Measurements from ENCODE around the gene FAM217A. TPM values are rescaled to one million over a fixed set of nuclear protein-coding genes. Genes with fewer than 3 reads are reported as not detected.
"Not testable (repeated sequence)": the region's sequence is repeated elsewhere in the genome, so short reads cannot be mapped to it uniquely, and the experiment has no call there.

Gene FAM217A
- total and polyA plus RNA-seq, 2 donors: under 0.01 to 0.05 TPM

- no peak overlapping the region for H3K4me3 ChIP-seq (ENCODE audit: low read length in 2 of 2)
- H3K27me3 ChIP-seq (ENCODE audit: control insufficient read depth in 2 of 2, insufficient read depth in 1 of 2, low read length in 1 of 2): no peaks in the 10 kb centered on the region
- H3K36me3 ChIP-seq (ENCODE audit: control insufficient read depth in 2 of 2, insufficient read depth in 2 of 2, low read length in 1 of 2): no peaks in the 10 kb centered on the region
- no peak overlapping the region for H3K27ac ChIP-seq (ENCODE audit: low read depth in 1 of 2, low read length in 1 of 2)
- no peak for DNase-seq (ENCODE audit: low read depth in 6 of 9, low spot score in 9 of 9)
- peaks cover 0 to 7% of the 10 kb centered on the region in 2 donors for H3K9me3 ChIP-seq (ENCODE audit: control insufficient read depth in 2 of 2, insufficient read depth in 1 of 2, low read length in 1 of 2)
- H3K4me1 ChIP-seq (ENCODE audit: control insufficient read depth in 2 of 2, insufficient read depth in 2 of 2, low read length in 2 of 2): no peaks in the 10 kb centered on the region
- WGBS: 96% methylated on average over 1 of the region's 1 CpG
Observed at GRCh38 chr6:4093288-4093687, 14.4 kb upstream of the FAM217A start.

GRCh38 chr6:4091941-4092340 is 13.0 kb upstream of the FAM217A start:
- DNase-seq (ENCODE audit: low read depth in 6 of 9, low spot score in 9 of 9): no peak
- H3K4me1 ChIP-seq (ENCODE audit: control insufficient read depth in 2 of 2, insufficient read depth in 2 of 2, low read length in 2 of 2): no peaks in the 10 kb centered on the region
- 98% methylated on average over 7 of the region's 7 CpGs for WGBS
- no peaks in the 10 kb centered on the region for H3K36me3 ChIP-seq (ENCODE audit: control insufficient read depth in 2 of 2, insufficient read depth in 2 of 2, low read length in 1 of 2)
- H3K27ac ChIP-seq (ENCODE audit: low read depth in 1 of 2, low read length in 1 of 2): no peak overlapping the region
- no peaks in the 10 kb centered on the region for H3K27me3 ChIP-seq (ENCODE audit: control insufficient read depth in 2 of 2, insufficient read depth in 1 of 2, low read length in 1 of 2)
- peaks cover 0 to 7% of the 10 kb centered on the region in 2 donors for H3K9me3 ChIP-seq (ENCODE audit: control insufficient read depth in 2 of 2, insufficient read depth in 1 of 2, low read length in 1 of 2)
- no peak overlapping the region for H3K4me3 ChIP-seq (ENCODE audit: low read length in 2 of 2)

- WGBS: 97% methylated on average over 26 of the region's 26 CpGs
- not testable (repeated sequence) for H3K27ac ChIP-seq (ENCODE audit: low read depth in 1 of 2, low read length in 1 of 2); DNase-seq (ENCODE audit: low read depth in 6 of 9, low spot score in 9 of 9); H3K4me1 ChIP-seq (ENCODE audit: control insufficient read depth in 2 of 2, insufficient read depth in 2 of 2, low read length in 2 of 2); H3K36me3 ChIP-seq (ENCODE audit: control insufficient read depth in 2 of 2, insufficient read depth in 2 of 2, low read length in 1 of 2); H3K4me3 ChIP-seq (ENCODE audit: low read length in 2 of 2); H3K27me3 ChIP-seq (ENCODE audit: control insufficient read depth in 2 of 2, insufficient read depth in 1 of 2, low read length in 1 of 2); H3K9me3 ChIP-seq (ENCODE audit: control insufficient read depth in 2 of 2, insufficient read depth in 1 of 2, low read length in 1 of 2)
Observed at GRCh38 chr6:4090043-4090442, 11.1 kb upstream of the FAM217A start.

GRCh38 chr6:4088704-4089103 is 9.8 kb upstream of the FAM217A start:
- Histone ChIP-seq H3K9me3 (ENCODE audit: control insufficient read depth in 2 of 2, insufficient read depth in 1 of 2, low read length in 1 of 2) (peaks cover 0 to 7% of the 10 kb centered on the region in 2 donors), H3K4me1 (ENCODE audit: control insufficient read depth in 2 of 2, insufficient read depth in 2 of 2, low read length in 2 of 2) (no peaks in the 10 kb centered on the region), H3K27me3 (ENCODE audit: control insufficient read depth in 2 of 2, insufficient read depth in 1 of 2, low read length in 1 of 2) (no peaks in the 10 kb centered on the region), H3K4me3 (ENCODE audit: low read length in 2 of 2) (no peak overlapping the region), H3K27ac (ENCODE audit: low read depth in 1 of 2, low read length in 1 of 2) (no peak overlapping the region), H3K36me3 (ENCODE audit: control insufficient read depth in 2 of 2, insufficient read depth in 2 of 2, low read length in 1 of 2) (no peaks in the 10 kb centered on the region)
- no peak for DNase-seq (ENCODE audit: low read depth in 6 of 9, low spot score in 9 of 9)
- 98% methylated on average over 7 of the region's 7 CpGs for WGBS

GRCh38 chr6:4085332-4085700 is 6.4 kb upstream of the FAM217A start:
- H3K4me3 ChIP-seq (ENCODE audit: low read length in 2 of 2): no peak overlapping the region
- no peak for DNase-seq (ENCODE audit: low read depth in 6 of 9, low spot score in 9 of 9)
- H3K27me3 ChIP-seq (ENCODE audit: control insufficient read depth in 2 of 2, insufficient read depth in 1 of 2, low read length in 1 of 2): no peaks in the 10 kb centered on the region
- no peaks in the 10 kb centered on the region for H3K4me1 ChIP-seq (ENCODE audit: control insufficient read depth in 2 of 2, insufficient read depth in 2 of 2, low read length in 2 of 2)
- no peaks in the 10 kb centered on the region for H3K36me3 ChIP-seq (ENCODE audit: control insufficient read depth in 2 of 2, insufficient read depth in 2 of 2, low read length in 1 of 2)
- 99% methylated on average over 1 of the region's 1 CpG for WGBS
- no peak overlapping the region for H3K27ac ChIP-seq (ENCODE audit: low read depth in 1 of 2, low read length in 1 of 2)
- no peaks in the 10 kb centered on the region for H3K9me3 ChIP-seq (ENCODE audit: control insufficient read depth in 2 of 2, insufficient read depth in 1 of 2, low read length in 1 of 2)

GRCh38 chr6:4084444-4085331 is 5.8 kb upstream of the FAM217A start:
- Histone ChIP-seq H3K9me3 (ENCODE audit: control insufficient read depth in 2 of 2, insufficient read depth in 1 of 2, low read length in 1 of 2) (no peaks in the 10 kb centered on the region), H3K27me3 (ENCODE audit: control insufficient read depth in 2 of 2, insufficient read depth in 1 of 2, low read length in 1 of 2) (no peaks in the 10 kb centered on the region), H3K4me3 (ENCODE audit: low read length in 2 of 2) (no peak overlapping the region), H3K4me1 (ENCODE audit: control insufficient read depth in 2 of 2, insufficient read depth in 2 of 2, low read length in 2 of 2) (no peaks in the 10 kb centered on the region), H3K27ac (ENCODE audit: low read depth in 1 of 2, low read length in 1 of 2) (no peak overlapping the region), H3K36me3 (ENCODE audit: control insufficient read depth in 2 of 2, insufficient read depth in 2 of 2, low read length in 1 of 2) (no peaks in the 10 kb centered on the region)
- 94% methylated on average over 9 of the region's 9 CpGs for WGBS
- DNase-seq (ENCODE audit: low read depth in 6 of 9, low spot score in 9 of 9): no peak

GRCh38 chr6:4074478-4075235 is 4.3 kb downstream of the FAM217A start:
- no peaks in the 10 kb centered on the region for H3K9me3 ChIP-seq (ENCODE audit: control insufficient read depth in 2 of 2, insufficient read depth in 1 of 2, low read length in 1 of 2)
- H3K4me3 ChIP-seq (ENCODE audit: low read length in 2 of 2): no peak overlapping the region
- H3K27ac ChIP-seq (ENCODE audit: low read depth in 1 of 2, low read length in 1 of 2): no peak overlapping the region
- peaks cover 0 to 6% of the 10 kb centered on the region in 2 donors for H3K27me3 ChIP-seq (ENCODE audit: control insufficient read depth in 2 of 2, insufficient read depth in 1 of 2, low read length in 1 of 2)
- no peak for DNase-seq (ENCODE audit: low read depth in 6 of 9, low spot score in 9 of 9)
- no peaks in the 10 kb centered on the region for H3K4me1 ChIP-seq (ENCODE audit: control insufficient read depth in 2 of 2, insufficient read depth in 2 of 2, low read length in 2 of 2)
- no peaks in the 10 kb centered on the region for H3K36me3 ChIP-seq (ENCODE audit: control insufficient read depth in 2 of 2, insufficient read depth in 2 of 2, low read length in 1 of 2)
- WGBS: 97% methylated on average over 6 of the region's 6 CpGs

- H3K27ac ChIP-seq (ENCODE audit: low read depth in 1 of 2, low read length in 1 of 2): no peak overlapping the region
- no peaks in the 10 kb centered on the region for H3K36me3 ChIP-seq (ENCODE audit: control insufficient read depth in 2 of 2, insufficient read depth in 2 of 2, low read length in 1 of 2)
- no peaks in the 10 kb centered on the region for H3K9me3 ChIP-seq (ENCODE audit: control insufficient read depth in 2 of 2, insufficient read depth in 1 of 2, low read length in 1 of 2)
- no peak for DNase-seq (ENCODE audit: low read depth in 6 of 9, low spot score in 9 of 9)
- H3K27me3 ChIP-seq (ENCODE audit: control insufficient read depth in 2 of 2, insufficient read depth in 1 of 2, low read length in 1 of 2): no peaks in the 10 kb centered on the region
- WGBS: 89% methylated on average over 4 of the region's 4 CpGs
- H3K4me1 ChIP-seq (ENCODE audit: control insufficient read depth in 2 of 2, insufficient read depth in 2 of 2, low read length in 2 of 2): no peaks in the 10 kb centered on the region
- no peak overlapping the region for H3K4me3 ChIP-seq (ENCODE audit: low read length in 2 of 2)
Observed at GRCh38 chr6:4071330-4071729, 7.6 kb downstream of the FAM217A start.

GRCh38 chr6:4069199-4069598 is 9.7 kb downstream of the FAM217A start:
- Histone ChIP-seq H3K4me1 (ENCODE audit: control insufficient read depth in 2 of 2, insufficient read depth in 2 of 2, low read length in 2 of 2) (no peaks in the 10 kb centered on the region), H3K27me3 (ENCODE audit: control insufficient read depth in 2 of 2, insufficient read depth in 1 of 2, low read length in 1 of 2) (no peaks in the 10 kb centered on the region), H3K36me3 (ENCODE audit: control insufficient read depth in 2 of 2, insufficient read depth in 2 of 2, low read length in 1 of 2) (peaks cover 0 to 14% of the 10 kb centered on the region in 2 donors), H3K4me3 (ENCODE audit: low read length in 2 of 2) (no peak overlapping the region), H3K27ac (ENCODE audit: low read depth in 1 of 2, low read length in 1 of 2) (no peak overlapping the region), H3K9me3 (ENCODE audit: control insufficient read depth in 2 of 2, insufficient read depth in 1 of 2, low read length in 1 of 2) (no peaks in the 10 kb centered on the region)
- WGBS: 91% methylated on average over 6 of the region's 6 CpGs
- DNase-seq (ENCODE audit: low read depth in 6 of 9, low spot score in 9 of 9): no peak

All from thymus (tissue), 11 donors.